SK-N-SH (cell line): ENCODE measurements around the gene PRKN. TPM values are rescaled to one million over a fixed set of nuclear protein-coding genes. Genes with fewer than 3 reads are reported as not detected.

ENCODE experiments used
- CTCF ChIA-PET: fragments of 300-600, 350-600 bp; formaldehyde crosslinking; extraction: SDS; loops from one replicate; lab custom pipeline; 2021; lab: Yijun Ruan, JAX
- POLR2A ChIA-PET: fragments of 350-600 bp; sonication (Branson Sonifier 250); formaldehyde crosslinking; extraction: SDS; loops from one replicate; lab custom pipeline; 2020; ENCODE audit warnings: antibody characterized with exemption, inconsistent platforms; lab: Yijun Ruan, JAX
- DNase-seq: peaks from one replicate; pipeline ENCODE4 v3.0.0; 2012
- H2AFZ ChIP-seq: fragments of 200-600 bp; sonication (generic); 2 replicates; pipeline ENCODE4 v1.8.1; 2016; ENCODE audit warnings: antibody characterized with exemption, mild to moderate bottlenecking, low read depth
- H3F3A ChIP-seq: fragments of 200-600 bp; sonication (generic); replicated peaks from 2 replicates; pipeline ENCODE3; 2016; ENCODE audit warnings: antibody characterized with exemption, mild to moderate bottlenecking; ENCODE audit not compliant: insufficient read depth
- H3K27ac ChIP-seq, 2 experiments: fragments of 200-500 bp in 1 of 2; fragments of 200-600 bp in 1 of 2; sonication (Bioruptor generic) in 1 of 2; sonication (generic), shearing (Covaris generic) in 1 of 2; 2 replicates each; pipeline versions ENCODE4 v1.5.1 to v1.6.1; 2014 to 2016; ENCODE audit warnings: low read depth in 2 of 2, inconsistent platforms in 1 of 2, low read length in 1 of 2, mild to moderate bottlenecking in 1 of 2, mixed read lengths in 1 of 2
- H3K27me3 ChIP-seq: fragments of 200-600 bp; sonication (generic), shearing (Covaris generic); 2 replicates; pipeline ENCODE4 v1.6.1; 2016; ENCODE audit warnings: mixed run types; ENCODE audit not compliant: insufficient read depth
- H3K36me3 ChIP-seq, 2 experiments: fragments of 200-500 bp in 1 of 2; fragments of 200-600 bp in 1 of 2; sonication (Bioruptor generic) in 1 of 2; sonication (generic) in 1 of 2; replicated peaks in 1 of 2; 2 replicates each; pipeline versions ENCODE3 to v1.5.1; 2014 to 2016; ENCODE audit warnings: low read length in 1 of 2, mild to moderate bottlenecking in 1 of 2; ENCODE audit not compliant: insufficient read depth in 2 of 2, control insufficient read depth in 1 of 2
- H3K4me1 ChIP-seq, 2 experiments: fragments of 200-500 bp in 1 of 2; fragments of 200-600 bp in 1 of 2; sonication (Bioruptor generic) in 1 of 2; sonication (generic), shearing (Covaris generic) in 1 of 2; 2 replicates each; pipeline versions ENCODE4 v1.5.1 to v1.6.1; 2014 to 2016; ENCODE audit warnings: low read depth in 1 of 2, low read length in 1 of 2, mixed run types in 1 of 2; ENCODE audit not compliant: insufficient read depth in 2 of 2, control insufficient read depth in 1 of 2
- H3K4me2 ChIP-seq: fragments of 200-600 bp; sonication (generic), shearing (Covaris generic); 2 replicates; pipeline ENCODE4 v1.6.1; 2017; ENCODE audit warnings: mixed run types
- H3K4me3 ChIP-seq, 2 experiments: fragments of 200-500 bp in 1 of 2; fragments of 200-600 bp in 1 of 2; sonication (Bioruptor generic) in 1 of 2; sonication (generic), shearing (Covaris generic) in 1 of 2; 2 replicates each; pipeline versions ENCODE4 v1.5.1 to v1.8.1; 2014 to 2016; ENCODE audit warnings: low read depth in 2 of 2, inconsistent platforms in 1 of 2, low read length in 1 of 2, mild to moderate bottlenecking in 1 of 2, mixed read lengths in 1 of 2, moderate library complexity in 1 of 2
- H3K79me2 ChIP-seq: fragments of 200-600 bp; sonication (generic); 2 replicates; pipeline ENCODE4 v1.8.1; 2017; ENCODE audit warnings: mild to moderate bottlenecking; ENCODE audit not compliant: insufficient read depth
- H3K9ac ChIP-seq: fragments of 200-600 bp; sonication (generic); 2 replicates; pipeline ENCODE4 v1.6.1; 2017; ENCODE audit warnings: mixed run types
- H3K9me2 ChIP-seq: fragments of 200-600 bp; sonication (generic); 2 replicates; pipeline ENCODE4 v1.6.1; 2017; ENCODE audit warnings: mixed run types
- H3K9me3 ChIP-seq: fragments of 200-600 bp; sonication (generic); 2 replicates; pipeline ENCODE4 v1.6.1; 2017; ENCODE audit warnings: mixed run types, mild to moderate bottlenecking, moderate library complexity
- H4K20me1 ChIP-seq: fragments of 200-600 bp; sonication (generic); 2 replicates; pipeline ENCODE4 v1.6.1; 2017; ENCODE audit warnings: mild to moderate bottlenecking, mixed run types; ENCODE audit not compliant: insufficient read depth
- FOXM1 ChIP-seq: IDR thresholded peaks from 2 replicates; pipeline ENCODE4 v1.4.0; 2012; ENCODE audit warnings: low read depth, mild to moderate bottlenecking
- JUND ChIP-seq: IDR thresholded peaks from 2 replicates; pipeline ENCODE4 v1.4.0; 2012
- MXI1 ChIP-seq: IDR thresholded peaks from 2 replicates; pipeline ENCODE4 v1.6.1; 2012; ENCODE audit warnings: mild to moderate bottlenecking, low read depth, low read length, improper control_type of control experiment
- NRF1 ChIP-seq: IDR thresholded peaks from 2 replicates; pipeline ENCODE4 v1.6.1; 2012; ENCODE audit warnings: low read depth, mild to moderate bottlenecking, low read length
- POLR2AphosphoS5 ChIP-seq: IDR thresholded peaks from 2 replicates; pipeline ENCODE4 v1.6.1; 2012; ENCODE audit warnings: low read depth, low read length
- RXRA ChIP-seq: IDR thresholded peaks from 2 replicates; pipeline ENCODE4 v1.4.0; 2012; ENCODE audit warnings: low read depth, mild to moderate bottlenecking, borderline replicate concordance
- SMC3 ChIP-seq: IDR thresholded peaks from 2 replicates; pipeline ENCODE4 v1.6.1; 2012; ENCODE audit warnings: low read depth, low read length, improper control_type of control experiment
- TCF12 ChIP-seq: IDR thresholded peaks from 2 replicates; pipeline ENCODE4 v1.4.0; 2012
- WGBS: methylation state at CpG from one replicate; pipeline ENCODE4 v1.1.6; 2017; ENCODE audit warnings: low lambda C conversion rate; 5-methylcytosine and 5-hydroxymethylcytosine counted together
- polyA plus RNA-seq, 3 experiments: library from polyadenylated mRNA; depleted of rRNA; stranded (reverse); fragments of >200 nt; gene quantifications; 2 replicates each; pipeline ENCODE4 v1.2.3, GENCODE V29; 2012
- TF ChIP-seq, protein P1 (sequence below): IDR thresholded peaks from 2 replicates; pipeline ENCODE4 v1.4.0; 2012; ENCODE audit warnings: low read depth, borderline replicate concordance
- TF ChIP-seq, protein P2 (sequence below): fragments of 200-600 bp; sonication (generic); IDR thresholded peaks from 2 replicates; pipeline ENCODE4 v1.6.1; 2017; ENCODE audit warnings: antibody characterized with exemption, mild to moderate bottlenecking, moderate library complexity
- TF ChIP-seq, protein P3 (sequence below): IDR thresholded peaks from 2 replicates; pipeline ENCODE4 v1.6.1; 2012; ENCODE audit warnings: mild to moderate bottlenecking, low read depth, low read length, moderate library complexity

The PRKN gene
- polyA plus RNA-seq, 1 of the 3 experiments (the other 2 are of a cell fraction): 0.76 TPM

DNA sequence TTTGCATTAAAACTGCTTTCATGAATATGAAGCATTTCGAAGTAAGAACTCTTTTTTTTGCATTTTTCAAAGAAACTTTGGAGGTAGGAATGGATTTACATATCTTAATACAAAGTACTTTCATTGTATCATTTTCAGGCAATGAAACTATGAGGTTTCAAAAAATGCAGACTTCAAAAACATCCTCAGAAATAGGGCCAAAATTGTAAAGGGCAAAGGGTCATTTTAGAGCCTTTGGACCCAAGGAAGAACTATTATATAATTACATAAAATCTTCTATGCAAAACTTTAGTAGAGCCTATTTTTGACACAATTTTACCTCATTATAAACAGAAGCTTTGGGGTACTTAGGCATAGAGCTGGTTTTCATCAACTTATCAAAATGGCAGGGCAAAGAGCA, 4.9 kb downstream of the PRKN start (continued):
- TF ChIP-seq, protein P1, sequence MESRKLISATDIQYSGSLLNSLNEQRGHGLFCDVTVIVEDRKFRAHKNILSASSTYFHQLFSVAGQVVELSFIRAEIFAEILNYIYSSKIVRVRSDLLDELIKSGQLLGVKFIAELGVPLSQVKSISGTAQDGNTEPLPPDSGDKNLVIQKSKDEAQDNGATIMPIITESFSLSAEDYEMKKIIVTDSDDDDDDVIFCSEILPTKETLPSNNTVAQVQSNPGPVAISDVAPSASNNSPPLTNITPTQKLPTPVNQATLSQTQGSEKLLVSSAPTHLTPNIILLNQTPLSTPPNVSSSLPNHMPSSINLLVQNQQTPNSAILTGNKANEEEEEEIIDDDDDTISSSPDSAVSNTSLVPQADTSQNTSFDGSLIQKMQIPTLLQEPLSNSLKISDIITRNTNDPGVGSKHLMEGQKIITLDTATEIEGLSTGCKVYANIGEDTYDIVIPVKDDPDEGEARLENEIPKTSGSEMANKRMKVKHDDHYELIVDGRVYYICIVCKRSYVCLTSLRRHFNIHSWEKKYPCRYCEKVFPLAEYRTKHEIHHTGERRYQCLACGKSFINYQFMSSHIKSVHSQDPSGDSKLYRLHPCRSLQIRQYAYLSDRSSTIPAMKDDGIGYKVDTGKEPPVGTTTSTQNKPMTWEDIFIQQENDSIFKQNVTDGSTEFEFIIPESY: no peak
- TF ChIP-seq POLR2AphosphoS5: no peak
- TF ChIP-seq SMC3: no peak
- TF ChIP-seq, all 33 proteins: peak for 0

GRCh38 chr6:162722226-162722625, 5.3 kb downstream of the PRKN start:
- 57% methylated on average over 2 of the region's 2 CpGs for WGBS
- Histone ChIP-seq H3K4me2 (no peak overlapping the region), H4K20me1 (no peaks in the 10 kb centered on the region), H3K4me3 (no peak overlapping the region), H3K36me3 (no peaks in the 10 kb centered on the region), H3K9me2 (no peaks in the 10 kb centered on the region), H3F3A (no peaks in the 10 kb centered on the region), H3K9me3 (no peaks in the 10 kb centered on the region), H3K4me1 (peaks cover 0 to 6% of the 10 kb centered on the region in 2 experiments; a peak in 3 of 4 replicates), H3K79me2 (no peaks in the 10 kb centered on the region), H3K27ac (no peak overlapping the region), H2AFZ (no peak overlapping the region), H3K9ac (no peak overlapping the region), H3K27me3 (no peaks in the 10 kb centered on the region)
- no peak for DNase-seq
- TF ChIP-seq MXI1 (no peak), TCF12 (no peak), NRF1 (no peak), SMC3 (no peak), JUND (no peak), POLR2AphosphoS5 (no peak), RXRA (no peak), FOXM1 (no peak)
- TF ChIP-seq, protein P2, sequence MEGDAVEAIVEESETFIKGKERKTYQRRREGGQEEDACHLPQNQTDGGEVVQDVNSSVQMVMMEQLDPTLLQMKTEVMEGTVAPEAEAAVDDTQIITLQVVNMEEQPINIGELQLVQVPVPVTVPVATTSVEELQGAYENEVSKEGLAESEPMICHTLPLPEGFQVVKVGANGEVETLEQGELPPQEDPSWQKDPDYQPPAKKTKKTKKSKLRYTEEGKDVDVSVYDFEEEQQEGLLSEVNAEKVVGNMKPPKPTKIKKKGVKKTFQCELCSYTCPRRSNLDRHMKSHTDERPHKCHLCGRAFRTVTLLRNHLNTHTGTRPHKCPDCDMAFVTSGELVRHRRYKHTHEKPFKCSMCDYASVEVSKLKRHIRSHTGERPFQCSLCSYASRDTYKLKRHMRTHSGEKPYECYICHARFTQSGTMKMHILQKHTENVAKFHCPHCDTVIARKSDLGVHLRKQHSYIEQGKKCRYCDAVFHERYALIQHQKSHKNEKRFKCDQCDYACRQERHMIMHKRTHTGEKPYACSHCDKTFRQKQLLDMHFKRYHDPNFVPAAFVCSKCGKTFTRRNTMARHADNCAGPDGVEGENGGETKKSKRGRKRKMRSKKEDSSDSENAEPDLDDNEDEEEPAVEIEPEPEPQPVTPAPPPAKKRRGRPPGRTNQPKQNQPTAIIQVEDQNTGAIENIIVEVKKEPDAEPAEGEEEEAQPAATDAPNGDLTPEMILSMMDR: no peak
- TF ChIP-seq, protein P3, sequence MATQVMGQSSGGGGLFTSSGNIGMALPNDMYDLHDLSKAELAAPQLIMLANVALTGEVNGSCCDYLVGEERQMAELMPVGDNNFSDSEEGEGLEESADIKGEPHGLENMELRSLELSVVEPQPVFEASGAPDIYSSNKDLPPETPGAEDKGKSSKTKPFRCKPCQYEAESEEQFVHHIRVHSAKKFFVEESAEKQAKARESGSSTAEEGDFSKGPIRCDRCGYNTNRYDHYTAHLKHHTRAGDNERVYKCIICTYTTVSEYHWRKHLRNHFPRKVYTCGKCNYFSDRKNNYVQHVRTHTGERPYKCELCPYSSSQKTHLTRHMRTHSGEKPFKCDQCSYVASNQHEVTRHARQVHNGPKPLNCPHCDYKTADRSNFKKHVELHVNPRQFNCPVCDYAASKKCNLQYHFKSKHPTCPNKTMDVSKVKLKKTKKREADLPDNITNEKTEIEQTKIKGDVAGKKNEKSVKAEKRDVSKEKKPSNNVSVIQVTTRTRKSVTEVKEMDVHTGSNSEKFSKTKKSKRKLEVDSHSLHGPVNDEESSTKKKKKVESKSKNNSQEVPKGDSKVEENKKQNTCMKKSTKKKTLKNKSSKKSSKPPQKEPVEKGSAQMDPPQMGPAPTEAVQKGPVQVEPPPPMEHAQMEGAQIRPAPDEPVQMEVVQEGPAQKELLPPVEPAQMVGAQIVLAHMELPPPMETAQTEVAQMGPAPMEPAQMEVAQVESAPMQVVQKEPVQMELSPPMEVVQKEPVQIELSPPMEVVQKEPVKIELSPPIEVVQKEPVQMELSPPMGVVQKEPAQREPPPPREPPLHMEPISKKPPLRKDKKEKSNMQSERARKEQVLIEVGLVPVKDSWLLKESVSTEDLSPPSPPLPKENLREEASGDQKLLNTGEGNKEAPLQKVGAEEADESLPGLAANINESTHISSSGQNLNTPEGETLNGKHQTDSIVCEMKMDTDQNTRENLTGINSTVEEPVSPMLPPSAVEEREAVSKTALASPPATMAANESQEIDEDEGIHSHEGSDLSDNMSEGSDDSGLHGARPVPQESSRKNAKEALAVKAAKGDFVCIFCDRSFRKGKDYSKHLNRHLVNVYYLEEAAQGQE: no peak
- ChIA-PET CTCF (no interaction called here), POLR2A (no interaction called here)
